IPS-18c (cell line): ENCODE measurements around the gene BIRC2.
A peak's percentile ranks its signal among the peaks of the same experiment; 100 is the strongest.
"Not testable (repeated sequence)": the region's sequence is repeated elsewhere in the genome, so short reads cannot be mapped to it uniquely, and the experiment has no call there.

ENCODE experiments used
- H3K4me3 ChIP-seq: 2 replicates; pipeline ENCODE4 v1.7.0; 2013; ENCODE audit warnings: low read depth, mild to moderate bottlenecking, low read length, moderate library complexity; ENCODE audit not compliant: insufficient read depth
- H3K9me3 ChIP-seq: one replicate; pipeline ENCODE4 v1.6.1; 2013; ENCODE audit warnings: mild to moderate bottlenecking, low read length, moderate library complexity; ENCODE audit not compliant: control insufficient read depth, insufficient read depth

BIRC2 gene

DNA sequence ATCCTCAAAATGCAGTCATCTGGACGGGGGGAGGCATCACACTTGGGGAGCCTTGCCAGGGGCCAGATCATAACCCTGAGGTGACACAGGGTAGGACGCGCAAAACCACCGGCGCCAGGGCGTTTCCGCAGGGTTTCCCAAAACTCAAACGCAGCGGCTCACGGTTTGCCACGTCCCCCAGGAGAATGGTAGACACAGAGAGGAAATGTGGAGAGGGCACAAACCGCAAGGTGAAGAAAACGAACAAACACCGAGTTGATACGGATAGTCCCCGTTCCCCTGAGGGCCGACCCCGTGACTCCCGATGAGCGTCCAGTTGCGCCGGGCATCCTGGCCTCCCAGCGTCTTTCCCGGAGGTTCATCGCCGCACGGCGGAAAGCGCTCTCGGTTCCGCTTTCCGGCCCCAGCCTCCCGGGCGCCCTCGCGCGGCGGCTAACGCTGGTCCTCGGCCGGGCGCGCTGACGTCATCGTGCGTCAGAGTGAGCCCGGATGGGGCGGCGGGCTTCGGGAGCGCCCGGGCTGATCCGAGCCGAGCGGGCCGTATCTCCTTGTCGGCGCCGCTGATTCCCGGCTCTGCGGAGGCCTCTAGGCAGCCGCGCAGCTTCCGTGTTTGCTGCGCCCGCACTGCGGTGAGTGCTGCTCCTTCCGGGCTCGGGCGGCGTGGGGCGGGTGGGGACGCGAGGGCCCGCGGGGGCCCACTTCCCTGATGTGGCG, at the start of gene BIRC2:
Gene BIRC2, plus strand, starts transcription at position 467 of the 714 bp plus-strand sequence. CDS start 2,641 bp downstream, outside the sequence.
- no peaks in the 10 kb centered on the region for H3K9me3 ChIP-seq

DNA sequence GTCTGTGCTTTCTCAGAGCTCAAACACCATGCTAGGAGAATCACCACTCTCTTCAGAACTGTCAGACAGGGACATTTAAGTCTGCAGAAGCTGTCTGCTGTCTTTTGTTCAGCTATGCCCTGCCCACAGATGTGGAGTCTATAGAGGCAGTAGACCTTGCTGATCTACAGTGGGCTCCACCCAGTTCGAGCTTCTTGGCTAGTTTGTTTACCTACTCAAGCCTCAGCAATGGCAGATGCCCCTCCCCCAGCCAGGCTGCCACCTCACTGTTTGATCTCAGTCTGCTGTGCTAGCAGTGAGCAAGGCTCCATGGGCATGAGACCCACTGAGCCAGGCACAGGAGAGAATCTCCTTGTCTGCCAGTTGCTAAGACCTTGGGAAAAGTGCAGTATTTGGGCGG, 46.2 kb upstream of the BIRC2 start:
- H3K9me3 ChIP-seq, H3K4me3 ChIP-seq: not testable (repeated sequence)

More for the DNA sequence above, at the start of gene BIRC2:
- H3K4me3 ChIP-seq = peak within 1 kb of the TSS; percentile 75

DNA sequence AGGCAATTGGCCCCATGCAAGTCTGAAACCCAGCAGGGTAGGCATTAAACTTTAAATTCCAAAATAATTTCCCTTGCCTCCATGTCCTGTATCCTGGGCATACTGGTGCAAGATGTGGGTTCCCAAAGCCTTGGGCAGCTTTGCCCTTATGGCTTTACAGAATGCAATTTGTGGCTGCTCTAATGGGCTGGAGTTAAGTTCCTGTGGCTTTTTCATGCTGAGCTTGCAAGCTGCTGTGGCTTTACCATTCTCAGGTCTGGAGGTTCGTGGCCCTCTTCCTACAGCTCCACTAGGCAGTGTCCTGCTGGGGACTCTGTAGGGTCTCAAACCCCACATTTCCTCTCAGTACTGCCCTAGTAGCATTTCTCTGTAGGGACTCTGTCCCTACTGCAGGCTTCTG, 44.8 kb upstream of the BIRC2 start:
- Histone ChIP-seq H3K4me3 (no peak overlapping the region), H3K9me3 (peaks cover 5% of the 10 kb centered on the region)

DNA sequence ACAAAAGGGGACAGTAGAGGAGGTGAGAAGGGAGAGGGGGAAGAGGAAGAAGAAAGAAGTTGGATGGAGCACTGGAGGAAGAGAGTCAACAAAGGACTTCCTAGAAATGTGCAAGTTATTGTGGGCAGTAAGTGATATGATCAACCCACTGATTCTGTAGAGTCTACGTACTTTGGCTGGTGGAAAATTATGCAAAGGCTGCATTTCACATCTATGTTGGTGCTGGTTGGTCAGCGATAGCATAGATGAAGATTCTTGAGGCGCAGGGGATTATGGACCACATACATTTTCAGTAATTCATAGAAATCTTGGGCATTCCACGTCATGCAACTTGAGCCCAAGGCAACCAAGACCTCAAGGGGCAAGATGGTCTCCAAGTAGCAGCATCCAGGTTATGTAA, 42.3 kb upstream of the BIRC2 start:
- Histone ChIP-seq H3K4me3 (no peak overlapping the region), H3K9me3 (peaks cover 5% of the 10 kb centered on the region)

DNA sequence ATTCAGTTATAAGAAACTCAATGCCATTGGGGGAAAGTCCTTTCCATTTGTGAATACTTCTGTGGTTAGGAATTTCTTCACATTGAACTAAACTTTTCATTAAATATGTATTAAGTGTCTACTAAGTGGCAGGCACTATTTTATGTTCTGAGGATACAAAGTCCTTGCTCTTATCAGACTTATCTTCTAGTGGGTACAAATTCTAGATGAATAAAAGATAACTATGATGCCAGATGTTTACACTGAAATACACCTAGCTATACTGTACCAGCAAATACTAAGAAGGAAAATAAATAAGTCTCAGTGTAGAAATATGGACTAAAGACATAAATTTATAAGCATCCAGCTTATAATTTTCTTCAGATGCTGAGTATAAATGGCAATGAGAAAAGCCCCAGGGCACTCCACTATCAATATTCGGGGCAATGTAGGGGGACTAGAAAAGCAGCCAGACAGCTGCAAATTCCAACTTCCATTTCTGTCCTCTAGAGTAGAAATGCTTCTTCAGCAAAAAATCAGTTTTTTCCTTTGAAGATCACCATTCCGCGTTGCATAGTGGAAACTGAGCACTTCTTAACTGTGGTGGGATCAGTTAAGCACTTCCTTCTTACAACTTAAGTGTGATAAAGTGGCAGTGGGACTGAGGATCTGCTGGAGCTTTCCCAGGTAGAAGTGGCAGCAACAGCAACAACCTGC, 41.5 kb upstream of the BIRC2 start:
- H3K4me3 ChIP-seq = no peak overlapping the region
- H3K9me3 ChIP-seq = peaks cover 5% of the 10 kb centered on the region

DNA sequence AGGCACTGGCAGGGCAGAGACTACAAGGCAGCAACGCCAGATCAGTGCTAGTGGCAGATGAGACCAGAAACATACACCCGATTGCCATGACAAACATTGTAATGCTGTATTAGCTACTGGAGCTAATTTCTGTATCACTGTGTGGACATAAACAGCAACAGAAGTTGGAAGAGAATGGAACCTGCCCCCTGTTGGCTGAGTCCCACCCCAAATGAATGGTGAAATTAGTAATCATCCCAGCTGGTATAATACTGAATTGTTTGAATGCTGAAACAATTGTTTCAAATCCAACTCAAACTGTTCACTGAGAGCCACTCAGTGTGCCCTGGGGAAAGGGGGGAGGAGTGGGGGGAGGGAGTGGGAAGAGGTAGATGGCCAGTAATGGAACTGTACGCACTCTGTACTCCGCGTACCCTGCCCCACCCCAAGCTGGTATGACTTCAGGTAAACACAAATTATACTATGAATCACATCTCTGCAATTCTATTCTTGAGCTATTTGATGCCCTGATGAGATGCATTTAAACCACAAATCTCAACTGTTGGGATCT, 40.9 kb upstream of the BIRC2 start:
- H3K9me3 ChIP-seq = peaks cover 2% of the 10 kb centered on the region
- no peak overlapping the region for H3K4me3 ChIP-seq

DNA sequence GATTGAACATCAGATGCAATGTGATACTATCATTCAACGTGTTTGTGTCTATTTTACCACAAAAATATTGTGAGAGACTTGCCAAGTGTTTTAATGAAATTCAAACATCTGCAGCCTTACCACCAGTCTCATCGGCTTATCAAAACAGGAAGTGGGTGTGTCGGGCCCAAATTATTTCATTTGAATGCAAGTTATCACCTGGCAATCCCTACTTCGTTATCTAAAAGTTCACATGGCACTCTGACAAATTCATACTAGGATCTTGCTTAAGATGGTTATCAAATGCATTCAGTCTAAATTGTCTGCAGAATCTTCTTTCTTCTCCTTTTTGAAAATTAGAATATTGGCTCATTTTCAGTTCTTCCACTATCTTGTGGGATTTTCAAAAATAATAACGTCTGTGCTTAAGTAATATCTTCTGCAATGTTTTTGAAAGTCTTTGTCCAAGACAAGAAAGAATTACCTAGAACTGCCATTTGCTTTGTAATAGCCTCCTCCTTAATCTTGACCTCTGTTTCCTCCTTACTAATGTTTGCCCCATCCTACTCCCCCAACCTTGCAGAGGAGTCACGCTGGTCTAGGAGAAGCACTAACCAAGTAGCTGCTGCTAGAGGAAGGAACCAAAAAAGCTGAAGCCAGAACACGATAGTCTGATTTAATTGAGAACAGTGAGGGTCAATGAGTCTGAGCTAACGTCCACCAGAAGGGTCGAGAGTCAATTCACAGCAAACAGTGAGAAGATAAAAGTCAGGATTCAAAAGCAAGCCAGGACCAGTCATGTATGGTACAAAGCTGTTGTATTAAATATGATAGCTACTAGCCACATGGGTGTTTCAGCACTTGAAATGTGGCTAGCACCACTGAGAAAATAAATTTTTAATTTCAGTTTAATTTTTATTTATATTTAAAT, 39.9 kb upstream of the BIRC2 start:
- H3K4me3 ChIP-seq = no peak overlapping the region
- peaks cover 1% of the 10 kb centered on the region for H3K9me3 ChIP-seq

DNA sequence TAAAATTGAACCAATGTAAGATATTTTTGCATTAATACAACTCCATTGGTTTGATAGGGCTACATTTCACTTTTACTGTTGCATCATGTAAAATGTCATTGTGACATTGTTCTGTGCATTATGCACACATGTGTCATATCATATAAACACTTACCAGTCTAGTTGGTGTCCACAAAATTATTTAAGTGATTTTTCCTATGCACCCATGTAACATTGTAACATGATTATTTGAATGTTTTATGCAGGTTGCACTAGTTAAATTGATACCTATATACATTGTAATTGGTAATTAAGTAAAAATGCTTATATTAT, 39.3 kb upstream of the BIRC2 start:
- no peak overlapping the region for H3K4me3 ChIP-seq
- H3K9me3 ChIP-seq = no peaks in the 10 kb centered on the region

DNA sequence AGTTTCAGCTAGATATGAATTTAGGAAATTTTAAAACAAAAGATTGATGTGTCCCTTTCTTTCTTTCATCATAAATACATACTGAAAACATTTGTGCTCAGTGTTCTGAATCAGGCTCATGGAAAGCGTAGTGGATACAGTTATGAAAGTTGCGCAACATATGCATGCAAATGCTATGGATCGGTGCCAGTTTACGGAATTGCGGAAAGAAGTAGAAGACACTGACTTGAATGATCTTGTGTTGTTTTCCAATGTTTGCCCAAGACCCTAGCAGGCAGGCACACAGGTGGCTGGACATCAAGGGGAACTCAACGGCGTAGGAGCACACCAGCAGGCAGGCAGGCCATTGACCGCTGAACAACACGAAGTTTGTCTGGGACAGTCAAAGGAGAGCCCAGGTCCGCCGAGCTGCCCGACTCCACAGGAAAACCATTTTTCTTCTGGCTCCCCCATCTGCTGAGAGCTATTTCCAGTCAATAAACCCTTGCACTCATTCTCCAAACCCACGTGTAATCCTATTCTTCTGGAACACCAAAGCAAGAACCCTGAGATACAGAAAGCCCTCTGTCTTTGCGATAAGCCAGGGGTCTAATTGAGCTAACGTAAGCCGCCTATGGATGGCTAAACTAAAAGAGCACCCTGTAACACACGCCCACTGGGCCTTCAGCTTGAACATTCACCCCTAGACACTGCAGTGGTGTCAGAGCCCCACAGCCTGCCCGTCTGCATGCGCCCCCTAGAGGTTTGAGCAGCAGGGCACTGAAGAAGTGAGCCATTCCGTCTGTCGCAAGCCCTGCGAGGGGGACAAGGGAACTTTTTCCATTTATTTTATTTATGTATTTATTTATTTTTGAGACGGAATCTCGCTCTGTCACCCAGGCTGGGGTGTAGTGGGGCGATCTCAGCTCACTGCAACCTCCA, 37.1 kb upstream of the BIRC2 start:
- H3K9me3 ChIP-seq = no peaks in the 10 kb centered on the region
- H3K4me3 ChIP-seq = no peak overlapping the region

DNA sequence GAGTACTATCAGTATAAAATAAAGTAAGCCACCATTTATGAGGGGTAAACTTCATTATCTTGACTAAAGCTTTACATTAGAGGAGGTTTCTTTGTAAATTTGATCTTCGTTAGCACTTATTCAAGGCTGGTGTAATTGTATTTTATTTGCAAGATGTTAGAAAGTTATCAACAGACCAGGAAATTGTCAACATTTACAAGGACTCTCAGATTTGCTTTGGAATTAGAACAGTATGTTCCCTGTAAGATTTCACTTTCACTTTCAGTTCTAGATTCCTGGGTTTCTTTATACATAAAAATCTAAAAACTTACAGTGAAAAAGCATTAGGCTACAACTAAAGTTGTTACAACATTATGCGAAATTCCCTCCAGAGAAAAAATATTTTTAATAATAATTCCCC, 34.3 kb upstream of the BIRC2 start:
- Histone ChIP-seq H3K4me3 (no peak overlapping the region), H3K9me3 (no peaks in the 10 kb centered on the region)

DNA sequence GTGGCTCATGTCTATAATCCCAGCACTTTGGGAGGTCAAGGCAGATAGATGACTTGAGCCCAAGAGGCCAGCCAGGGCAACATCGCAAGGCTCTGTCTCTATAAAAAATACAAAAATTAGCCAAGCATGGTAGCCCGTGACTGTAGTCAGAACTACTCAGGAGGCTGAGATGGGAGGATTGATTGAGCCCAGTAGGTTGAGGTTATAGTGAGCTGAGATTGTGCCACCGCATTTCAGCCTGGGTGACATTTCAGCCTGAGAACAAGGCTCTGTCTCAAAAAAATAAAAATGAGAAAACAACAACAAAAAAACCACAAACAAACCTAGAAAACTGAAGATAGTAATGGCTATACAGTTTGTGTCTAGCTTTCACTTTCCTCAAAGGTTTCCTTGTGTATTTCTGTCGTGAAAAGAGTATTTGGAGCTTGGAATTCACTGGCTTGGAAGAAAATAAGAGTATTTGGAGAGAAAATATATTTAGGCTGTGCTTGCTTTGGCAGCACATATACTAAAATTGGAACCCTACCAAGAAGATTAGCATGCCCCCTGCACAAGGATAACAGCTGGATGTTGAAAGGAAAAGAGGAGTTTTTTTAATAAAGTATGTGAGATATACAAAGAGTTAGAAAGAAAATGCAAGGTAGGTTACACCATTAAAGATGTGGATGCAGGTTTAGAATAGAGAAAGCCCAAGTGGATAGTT, 33.6 kb upstream of the BIRC2 start:
- Histone ChIP-seq H3K9me3 (no peaks in the 10 kb centered on the region), H3K4me3 (no peak overlapping the region)

DNA sequence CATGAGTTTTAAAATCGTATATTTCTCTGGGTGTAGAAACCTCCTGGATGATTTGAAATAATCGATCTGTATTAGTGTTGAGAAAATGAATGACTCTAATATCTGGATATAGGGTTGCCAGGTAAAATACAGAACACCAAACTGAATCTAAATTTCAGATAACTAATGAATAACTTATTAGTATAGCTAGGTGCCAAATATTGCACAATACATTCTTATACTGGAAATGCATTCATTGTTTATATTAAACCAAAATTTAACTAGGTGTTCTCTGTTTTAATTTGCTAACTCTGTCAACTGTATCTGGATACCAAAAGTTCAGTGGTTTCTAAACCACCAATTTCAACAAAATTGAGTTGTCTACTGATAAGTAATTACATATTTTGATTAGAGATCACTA, 32.2 kb upstream of the BIRC2 start:
- Histone ChIP-seq H3K9me3 (no peaks in the 10 kb centered on the region), H3K4me3 (no peak overlapping the region)

DNA sequence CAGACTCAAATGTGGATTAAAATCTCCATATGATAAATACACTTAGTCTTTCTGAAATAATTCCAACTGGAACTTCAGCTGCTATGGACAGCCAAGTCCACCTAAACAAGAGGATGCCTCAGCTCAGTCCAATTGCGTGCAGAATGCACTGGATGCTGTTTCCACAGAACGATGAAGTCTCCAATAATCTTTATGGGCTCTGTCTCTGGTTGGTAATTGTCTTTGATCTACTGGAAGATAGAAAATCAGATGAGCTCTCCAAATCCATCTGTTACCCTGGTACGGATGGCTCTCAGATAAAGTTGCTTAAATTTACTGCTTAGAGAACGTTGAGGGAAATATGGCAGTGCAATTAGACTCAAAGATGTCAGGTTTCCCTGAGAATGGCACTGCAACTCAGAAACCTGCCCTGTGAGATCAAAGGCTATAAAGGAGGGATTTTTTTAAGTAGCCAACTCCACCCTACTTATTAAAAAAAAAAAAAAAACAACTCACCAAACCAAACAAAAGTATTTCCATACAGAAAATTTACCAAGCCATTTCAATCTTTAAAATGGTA, 30.6 kb upstream of the BIRC2 start:
- no peak overlapping the region for H3K4me3 ChIP-seq

DNA sequence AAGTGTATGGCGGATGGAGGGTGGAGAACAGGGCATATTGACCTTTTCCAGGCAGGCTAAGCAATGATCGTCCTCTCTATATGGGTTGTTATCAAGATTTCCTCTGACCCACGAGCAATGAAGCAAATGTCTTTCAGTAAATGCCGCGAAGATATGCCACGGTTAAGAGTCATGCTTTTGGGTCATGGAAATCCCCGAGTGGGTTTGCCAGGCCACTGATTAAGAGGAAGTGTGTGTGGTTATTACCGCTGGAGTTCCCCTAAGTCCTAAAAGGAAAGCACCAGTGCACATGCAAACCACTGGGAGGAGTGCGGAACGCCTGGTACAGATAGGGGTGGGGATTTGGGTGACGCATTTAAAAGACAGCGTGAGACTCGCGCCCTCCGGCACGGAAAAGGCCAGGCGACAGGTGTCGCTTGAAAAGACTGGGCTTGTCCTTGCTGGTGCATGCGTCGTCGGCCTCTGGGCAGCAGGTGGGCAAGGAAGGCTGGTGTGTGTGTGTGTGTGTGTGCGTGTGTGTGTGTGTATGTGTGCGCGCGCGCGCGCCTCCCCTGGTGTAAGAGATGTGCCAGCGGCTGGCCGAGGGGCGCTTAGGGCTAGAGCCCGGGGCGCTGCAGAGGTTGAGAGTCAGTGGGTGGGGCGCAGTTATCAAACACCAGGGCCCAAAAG, 29.8 kb upstream of the BIRC2 start, which contains the start of gene BIRC3:
Gene BIRC3, plus strand, starts transcription at position 386 of the 669 bp plus-strand sequence. CDS start 7,026 bp downstream, outside the sequence.
- Histone ChIP-seq H3K4me3 (peak within 1 kb of the TSS; percentile 50), H3K9me3 (no peaks in the 10 kb centered on the region)

More for the DNA sequence above, 30.6 kb upstream of the BIRC2 start:
- no peaks in the 10 kb centered on the region for H3K9me3 ChIP-seq

DNA sequence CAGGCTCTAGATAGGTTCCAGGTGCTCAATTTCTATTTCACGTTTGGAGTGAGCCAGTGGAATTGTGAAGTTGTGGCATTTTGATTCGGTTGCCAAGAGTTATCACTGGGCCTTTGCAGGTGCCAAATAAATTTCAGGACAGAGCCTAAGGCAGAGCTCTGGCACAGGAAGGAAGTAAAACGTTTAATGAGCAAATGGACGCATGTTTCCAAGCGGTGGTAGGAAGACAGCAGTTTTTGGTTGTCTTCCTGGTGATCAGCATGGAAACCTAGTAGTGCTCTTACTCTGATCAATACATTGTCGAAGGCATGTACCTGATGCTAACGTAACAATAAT, 29.3 kb upstream of the BIRC2 start:
- Histone ChIP-seq H3K9me3 (no peaks in the 10 kb centered on the region), H3K4me3 (peak overlapping the region; percentile 50; the same call in 1 of the 2 replicates)
